Renal cortex interstitium (tissue), 11 donors: ENCODE results near the gene TMEM233. TPM values are rescaled to one million over a fixed set of nuclear protein-coding genes. Genes with fewer than 3 reads are reported as not detected.

Experiments used
- DNase-seq, 11 donors: peaks; one replicate each; pipeline ENCODE4 v3.0.0-alpha.2; 2013; ENCODE audit warnings: low read depth in 9 of 11, low spot score in 4 of 11; ENCODE audit errors: extremely low read depth in 1 of 11
- polyA plus RNA-seq, 3 donors: library from polyadenylated mRNA; unstranded; fragments of 120-200 nt; gene quantifications; one replicate each; pipeline ENCODE4 v1.2.1, GENCODE V29; 2013; ENCODE audit not compliant: insufficient read length in 3 of 3

TMEM233 gene
- polyA plus RNA-seq, 3 donors = 1.2 to 2.5 (median 2.3) TPM

DNA sequence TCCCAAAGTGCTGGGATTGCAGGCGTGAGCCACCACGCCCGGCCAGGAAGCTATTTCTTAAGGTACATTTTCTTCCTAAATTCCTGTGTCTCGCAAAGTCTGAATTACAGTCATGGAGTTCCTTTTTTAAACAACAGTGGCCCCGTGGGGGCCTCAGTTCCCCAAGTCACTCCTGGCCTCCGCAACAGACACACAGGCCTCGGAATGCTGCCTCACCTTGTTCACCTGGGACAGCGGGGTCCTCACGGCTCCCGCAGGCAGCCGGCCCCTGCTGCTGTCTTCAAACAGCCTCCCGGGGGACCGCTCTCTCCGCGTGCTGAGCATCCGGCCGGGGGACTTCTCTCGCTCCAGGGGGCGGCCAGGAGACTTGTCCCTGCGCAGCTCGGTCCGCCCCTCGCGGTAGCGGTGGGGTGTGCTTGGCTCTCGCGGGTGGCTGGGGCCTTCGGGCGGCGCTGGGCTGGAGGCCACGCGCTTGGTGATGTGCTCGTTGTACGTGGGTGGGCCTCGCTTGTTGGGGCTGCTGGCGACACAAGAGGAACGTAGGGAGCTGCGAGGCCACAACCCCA lies 96.4 kb downstream of the TMEM233 start:
- no peak for DNase-seq

DNA sequence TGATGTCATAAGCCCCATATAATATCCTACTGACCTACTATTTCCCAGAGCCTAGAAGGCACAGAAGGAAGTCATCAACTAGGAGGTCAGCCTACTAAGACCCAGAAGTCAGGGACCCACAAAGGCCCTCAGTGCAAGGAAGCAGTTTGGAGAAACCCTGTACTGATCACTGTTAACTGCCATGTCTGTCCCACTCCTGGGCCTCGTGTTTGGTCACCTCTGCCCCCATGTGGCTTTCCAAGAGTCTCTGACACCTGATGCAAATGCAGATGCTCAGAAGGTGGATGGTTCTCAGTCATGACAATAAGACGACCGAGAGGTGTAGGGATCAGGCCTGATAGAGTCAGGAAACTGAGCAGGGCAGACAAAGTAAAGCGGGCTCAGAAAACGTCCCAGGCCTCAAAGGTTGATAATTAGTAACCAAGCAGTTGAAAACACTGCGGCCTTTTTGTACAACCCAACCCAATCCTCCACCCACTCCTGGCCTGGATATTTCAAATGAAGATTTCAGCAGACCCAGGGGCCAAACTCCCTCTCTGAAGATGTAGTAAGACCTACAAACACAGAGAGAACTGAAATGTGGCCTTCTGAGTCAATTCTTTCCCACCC lies 97.7 kb downstream of the TMEM233 start:
- no peak for DNase-seq

DNA sequence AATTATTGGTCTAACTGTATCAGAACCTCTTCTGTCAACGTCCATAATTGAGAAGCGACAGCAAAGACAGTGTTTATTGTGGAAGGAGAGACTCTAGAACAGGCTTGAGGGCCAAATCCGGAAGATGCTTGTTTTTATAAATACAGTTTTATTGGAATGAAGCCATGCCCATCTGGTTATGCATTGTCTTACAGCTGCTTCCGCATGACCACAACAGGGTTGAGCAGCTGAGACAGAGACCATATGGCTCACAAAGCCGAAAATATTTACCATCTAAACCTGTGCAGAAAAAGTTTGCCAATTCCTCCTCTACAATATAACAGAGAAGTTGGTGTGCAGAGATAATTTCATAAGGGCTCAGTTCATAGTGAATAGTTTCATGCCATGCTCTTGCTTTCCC lies 98.8 kb downstream of the TMEM233 start:
- no peak for DNase-seq

Other genes with a start within 250 kb of the TMEM233 start
- gene PRKAB1, start 74.4 kb downstream of the TMEM233 start, polyA plus RNA-seq = 100 to 1,000 TPM in 1 of 3 donors, 10 to 100 TPM in 2; 64.2 to 105 (median 82.5) TPM